CD8-positive, alpha-beta memory T cell (primary cell): ENCODE results near the gene LCN15. TPM values are rescaled to one million over a fixed set of nuclear protein-coding genes. Genes with fewer than 3 reads are reported as not detected.
"Not testable (repeated sequence)": the region's sequence is repeated elsewhere in the genome, so short reads cannot be mapped to it uniquely, and the experiment has no call there.

Experiments used
- CTCF ChIA-PET: fragments of 350-600 bp; sonication (Branson Sonifier 250); formaldehyde crosslinking; loops from one replicate; lab custom pipeline; 2021; ENCODE audit warnings: antibody characterized with exemption; lab: Charles Lee
- POLR2A ChIA-PET: fragments of 350-600 bp; sonication (Branson Sonifier 250); formaldehyde crosslinking; loops from one replicate; lab custom pipeline; 2021; ENCODE audit warnings: antibody characterized with exemption; lab: Charles Lee
- DNase-seq, 5 donors: peaks; one replicate each; pipeline versions ENCODE4 v3.0.0 to v3.0.0-alpha.2; 2020 to 2022; ENCODE audit warnings: mixed read lengths in 1 of 5
- H3K27ac ChIP-seq: one replicate; pipeline ENCODE4 v1.7.0; 2013; ENCODE audit warnings: low read depth, mild to moderate bottlenecking, low read length, moderate library complexity
- H3K27me3 ChIP-seq: 2 replicates; pipeline ENCODE4 v1.7.0; 2013; ENCODE audit warnings: low read length, mild to moderate bottlenecking; ENCODE audit not compliant: insufficient read depth, poor library complexity, severe bottlenecking
- H3K36me3 ChIP-seq: 2 replicates; pipeline ENCODE4 v1.7.0; 2013; ENCODE audit warnings: mild to moderate bottlenecking, low read length, moderate library complexity; ENCODE audit not compliant: insufficient read depth
- H3K4me1 ChIP-seq: 2 replicates; pipeline ENCODE4 v1.7.0; 2013; ENCODE audit warnings: mild to moderate bottlenecking, low read length, moderate library complexity; ENCODE audit not compliant: insufficient read depth
- H3K4me3 ChIP-seq: 2 replicates; pipeline ENCODE4 v1.7.0; 2013; ENCODE audit warnings: mild to moderate bottlenecking, low read length
- H3K9me3 ChIP-seq: 2 replicates; pipeline ENCODE4 v1.7.0; 2013; ENCODE audit warnings: mild to moderate bottlenecking, low read length
- H3K27ac Mint-ChIP-seq, 8 donors: one replicate each; pipeline ENCODE4 v1.8.0; 2020 to 2021; ENCODE audit warnings: mixed read lengths in 8 of 8, mild to moderate bottlenecking in 6 of 8, inconsistent platforms in 3 of 8, moderate library complexity in 3 of 8
- H3K27me3 Mint-ChIP-seq, 2 donors: one replicate each; pipeline ENCODE4 v1.8.0; 2020 to 2021; ENCODE audit warnings: mixed read lengths in 2 of 2, mild to moderate bottlenecking in 1 of 2, moderate library complexity in 1 of 2
- H3K36me3 Mint-ChIP-seq, 3 donors: one replicate each; pipeline ENCODE4 v1.8.0; 2020 to 2021; ENCODE audit warnings: mixed read lengths in 3 of 3, inconsistent platforms in 1 of 3, mild to moderate bottlenecking in 1 of 3
- H3K4me1 Mint-ChIP-seq, 3 donors: one replicate each; pipeline ENCODE4 v1.8.0; 2020 to 2021; ENCODE audit warnings: mixed read lengths in 3 of 3, inconsistent platforms in 1 of 3, mild to moderate bottlenecking in 1 of 3
- H3K4me3 Mint-ChIP-seq, 7 donors: one replicate each; pipeline ENCODE4 v1.8.0; 2020 to 2021; ENCODE audit warnings: mixed read lengths in 7 of 7, mild to moderate bottlenecking in 6 of 7, moderate library complexity in 4 of 7, inconsistent platforms in 2 of 7
- H3K9me3 Mint-ChIP-seq, 5 donors: one replicate each; pipeline ENCODE4 v1.8.0; 2020 to 2022; ENCODE audit warnings: mixed read lengths in 5 of 5, mild to moderate bottlenecking in 3 of 5, moderate library complexity in 2 of 5, inconsistent platforms in 1 of 5
- polyA plus RNA-seq: library from polyadenylated mRNA; unstranded; fragments of 300-500 nt; fragmentation: Illumina TruSeq; gene quantifications from one replicate; pipeline ENCODE4 v1.2.3, GENCODE V29; 2021
- total RNA-seq, 2 experiments: library from RNA; stranded (reverse); gene quantifications; one replicate each; pipeline ENCODE4 v1.2.3, GENCODE V29; 2021

The LCN15 gene
- total and polyA plus RNA-seq, 3 experiments from 2014 or later = not detected

DNA sequence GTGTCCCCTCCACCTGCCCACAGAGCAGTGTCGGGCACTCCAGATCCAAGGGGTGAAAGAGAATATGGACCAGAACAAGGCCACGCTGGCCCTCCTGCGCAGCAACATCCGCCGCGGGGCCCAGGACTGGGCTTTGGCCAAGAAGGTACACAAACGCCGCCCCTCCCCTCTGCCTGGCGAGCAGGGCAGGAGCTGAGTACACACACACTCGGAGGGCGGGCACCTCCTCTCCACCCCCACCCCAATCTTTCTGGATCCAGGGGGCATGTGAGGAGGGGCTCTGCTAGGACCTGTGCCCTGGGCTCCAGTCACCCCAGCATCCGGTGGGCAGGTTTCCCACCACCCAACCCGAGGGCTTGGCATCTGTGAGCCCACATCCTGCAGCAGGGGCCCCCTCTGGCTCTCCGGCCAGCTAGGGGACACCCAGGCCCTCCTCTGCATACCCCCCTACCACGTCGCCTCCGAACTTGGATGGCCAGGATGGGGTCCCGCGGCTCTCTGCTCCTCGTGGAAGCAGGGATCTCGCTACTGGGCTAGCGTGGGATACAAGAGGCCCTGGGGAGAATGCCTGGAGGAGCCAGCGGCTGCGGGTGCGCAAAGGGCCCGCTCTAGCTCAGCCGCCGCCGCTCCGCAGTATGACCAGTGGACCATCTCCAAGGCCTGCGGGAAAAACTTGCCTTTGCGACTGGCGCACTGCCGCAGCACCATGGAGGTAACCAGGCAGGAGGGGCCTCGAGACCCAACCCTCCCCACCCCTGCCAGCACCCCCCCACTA, 34.9 kb upstream of the LCN15 start:
- H3K9me3 Mint-ChIP-seq = no peaks in the 10 kb centered on the region
- ChIA-PET CTCF (interaction anchor here (0.6 to 3.1 kb wide), 4 partner anchors 11 to 236 kb away, joined by 3 to 15 read pairs (median 4); no protein-coding TSS in a partner anchor), POLR2A (interaction anchor here (1.0 to 1.5 kb wide), 2 partner anchors 44 to 442 kb away, joined by 3 to 9 read pairs; partner anchors contain the start of genes AJM1 and TUBB4B)
- Histone ChIP-seq H3K36me3 (no peaks in the 10 kb centered on the region), H3K4me3 (peak overlapping the region; percentile 66), H3K9me3 (no peaks in the 10 kb centered on the region), H3K4me1 (peaks cover 30% of the 10 kb centered on the region), H3K27ac (no peak overlapping the region), H3K27me3 (no peaks in the 10 kb centered on the region)
- H3K27ac Mint-ChIP-seq = no peak overlapping the region
- H3K27me3 Mint-ChIP-seq = peaks cover 0 to 6% of the 10 kb centered on the region in 2 donors
- H3K4me3 Mint-ChIP-seq = peak overlapping the region in 6 of 7 donors; percentile 78 to 89 (median 82)
- no peak for DNase-seq
- peaks cover 11 to 28% (median 25%) of the 10 kb centered on the region in 3 donors for H3K4me1 Mint-ChIP-seq
- H3K36me3 Mint-ChIP-seq = peaks cover 0 to 5% (median 0%) of the 10 kb centered on the region in 3 donors

DNA sequence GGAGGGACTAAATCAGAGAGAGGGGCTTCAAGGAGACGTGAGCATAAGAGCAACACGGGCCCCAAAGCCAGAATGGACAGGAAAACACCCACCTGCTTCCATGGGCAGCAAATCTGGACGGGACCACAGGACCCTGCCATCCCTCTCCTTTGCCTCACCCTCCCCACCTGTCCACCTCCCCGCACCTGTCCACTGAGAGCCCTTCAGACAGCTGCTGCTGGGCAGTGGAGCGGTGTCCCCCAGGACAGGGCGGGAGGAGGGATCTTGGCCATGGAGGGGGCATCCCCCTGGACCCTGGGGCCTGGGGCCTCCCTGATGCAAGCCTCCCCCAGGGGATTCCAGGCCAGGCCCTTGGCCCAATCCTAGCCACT, 34.4 kb upstream of the LCN15 start:
- ChIA-PET CTCF (interaction anchor here (0.6 to 3.1 kb wide), 3 partner anchors 14 to 236 kb away, joined by 3 to 15 read pairs (median 3); no protein-coding TSS in a partner anchor), POLR2A (no interaction called here)
- Mint-ChIP-seq H3K4me3 (peak overlapping the region in 1 of 7 donors; percentile 11), H3K27ac (peak overlapping the region in 1 of 8 donors; percentile 17), H3K27me3 (peaks cover 0 to 6% of the 10 kb centered on the region in 2 donors), H3K36me3 (peaks cover 0 to 2% (median 0%) of the 10 kb centered on the region in 3 donors), H3K9me3 (no peaks in the 10 kb centered on the region), H3K4me1 (peaks cover 11 to 28% (median 25%) of the 10 kb centered on the region in 3 donors)
- no peak overlapping the region for H3K4me3 ChIP-seq
- no peaks in the 10 kb centered on the region for H3K27me3 ChIP-seq
- no peaks in the 10 kb centered on the region for H3K36me3 ChIP-seq
- peaks cover 30% of the 10 kb centered on the region for H3K4me1 ChIP-seq
- H3K9me3 ChIP-seq = no peaks in the 10 kb centered on the region
- no peak overlapping the region for H3K27ac ChIP-seq
- no peak for DNase-seq

DNA sequence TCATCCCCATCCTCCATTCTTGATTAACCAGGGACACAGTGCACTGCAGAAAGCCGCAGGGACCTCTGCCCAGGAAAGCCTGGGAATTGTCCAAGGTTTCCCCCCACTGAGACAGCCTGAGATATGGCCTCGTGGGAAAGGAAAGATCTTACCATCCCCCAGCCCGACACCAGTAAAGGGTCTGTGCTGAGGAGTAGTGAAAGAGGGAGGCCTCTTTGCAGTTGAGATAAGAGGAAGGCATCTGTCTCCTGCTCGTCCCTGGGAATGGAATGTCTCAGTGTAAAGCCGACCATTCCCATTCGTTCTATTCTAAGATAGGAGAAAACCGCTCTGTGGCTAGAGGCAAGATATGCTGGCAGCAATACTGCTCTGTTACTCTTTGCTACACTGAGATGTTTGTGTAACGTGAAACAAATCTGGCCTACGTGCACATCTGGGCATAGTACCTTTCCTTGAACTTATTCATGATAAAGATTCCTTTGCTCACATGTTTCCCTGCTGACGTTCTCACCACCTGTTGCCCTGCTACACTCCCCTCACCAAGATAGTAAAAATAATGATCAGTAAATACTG, 32.5 kb upstream of the LCN15 start:
- H3K27me3 ChIP-seq, H3K36me3 Mint-ChIP-seq, H3K36me3 ChIP-seq, H3K4me3 ChIP-seq, H3K27ac ChIP-seq, H3K27ac Mint-ChIP-seq, DNase-seq, H3K9me3 ChIP-seq, H3K9me3 Mint-ChIP-seq, H3K27me3 Mint-ChIP-seq: not testable (repeated sequence)
- Mint-ChIP-seq H3K4me1 (peaks cover 16 to 33% (median 27%) of the 10 kb centered on the region in 3 donors), H3K4me3 (peak overlapping the region in 1 of 7 donors; percentile 56)
- POLR2A ChIA-PET = interaction anchor here (0.6 kb wide), 1 partner anchor 290 kb away, joined by 3 read pairs; the partner anchor contains the start of gene MAN1B1
- H3K4me1 ChIP-seq = peaks cover 39% of the 10 kb centered on the region
- CTCF ChIA-PET = interaction anchor here (0.7 kb wide), 1 partner anchor 232 kb away, joined by 3 read pairs; no protein-coding TSS in a partner anchor

DNA sequence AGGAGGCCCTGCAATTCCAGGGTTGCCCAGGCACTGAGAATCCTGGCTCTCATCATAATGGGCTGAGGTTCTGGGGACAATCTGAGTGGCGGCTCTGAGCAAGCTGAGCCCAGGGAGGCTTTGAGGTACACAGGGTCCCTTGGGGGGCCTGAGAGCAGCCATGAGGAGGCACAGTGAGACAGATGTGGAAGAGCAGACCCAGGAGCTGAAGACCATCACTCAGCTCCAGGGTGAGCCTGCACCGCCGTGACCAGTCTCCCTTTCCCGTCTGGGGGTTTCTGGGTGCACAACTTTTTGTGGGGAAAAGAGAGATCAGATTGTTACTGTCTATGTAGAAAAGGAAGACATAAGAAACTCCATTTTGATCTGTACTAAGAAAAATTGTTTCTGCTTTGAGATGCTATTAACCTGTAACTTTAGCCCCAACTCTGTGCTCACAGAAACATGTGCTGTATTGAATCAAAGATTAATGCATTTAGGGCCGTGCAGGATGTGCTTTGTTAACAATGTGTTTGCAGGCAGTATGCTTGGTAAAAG, 32.0 kb upstream of the LCN15 start, which contains the start of gene CCDC183:
Gene CCDC183 (plus strand): TSS at position 101 of the 537 bp plus-strand sequence. CDS start 60 bp downstream, at position 161.
- no peak for DNase-seq
- Histone ChIP-seq H3K27me3 (no peaks in the 10 kb centered on the region), H3K9me3 (no peaks in the 10 kb centered on the region), H3K4me3 (no peak within 1 kb of the TSS), H3K27ac (no peak within 1 kb of the TSS), H3K36me3 (no peaks in the 10 kb centered on the region), H3K4me1 (peaks cover 39% of the 10 kb centered on the region)
- peaks cover 0 to 9% (median 2%) of the 10 kb centered on the region in 3 donors for H3K36me3 Mint-ChIP-seq
- H3K27me3 Mint-ChIP-seq = peaks cover 0 to 6% of the 10 kb centered on the region in 2 donors
- POLR2A ChIA-PET = interaction anchor here (0.6 kb wide), 1 partner anchor 290 kb away, joined by 3 read pairs; the partner anchor contains the start of gene MAN1B1
- no peaks in the 10 kb centered on the region for H3K9me3 Mint-ChIP-seq
- peaks cover 16 to 34% (median 26%) of the 10 kb centered on the region in 3 donors for H3K4me1 Mint-ChIP-seq
- H3K27ac Mint-ChIP-seq = peak within 1 kb of the TSS in 1 of 8 donors; percentile 57
- H3K4me3 Mint-ChIP-seq = peak within 1 kb of the TSS in 1 of 7 donors; percentile 56
- CTCF ChIA-PET = no interaction called here

DNA sequence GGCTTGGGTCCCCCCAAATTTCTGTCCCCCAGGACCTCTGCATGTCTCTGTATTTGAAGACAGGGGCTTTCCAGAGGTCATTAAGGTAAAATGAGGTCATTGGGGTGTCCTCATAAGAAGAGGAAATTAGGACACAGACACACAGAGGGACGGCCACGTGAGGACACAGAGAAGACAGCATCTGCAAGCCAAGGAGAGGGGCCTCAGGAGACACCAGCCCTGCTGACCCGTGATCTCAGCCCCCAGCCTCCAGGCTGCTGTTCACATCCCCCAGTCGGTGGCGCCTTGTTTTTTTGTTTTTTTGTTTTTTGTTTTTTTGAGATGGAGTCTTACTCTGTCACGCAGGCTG, 30.7 kb upstream of the LCN15 start:
- no peaks in the 10 kb centered on the region for H3K9me3 ChIP-seq
- H3K9me3 Mint-ChIP-seq = no peaks in the 10 kb centered on the region
- no peak overlapping the region for H3K4me3 Mint-ChIP-seq
- H3K4me1 ChIP-seq = peaks cover 36% of the 10 kb centered on the region
- no peak overlapping the region for H3K27ac ChIP-seq
- ChIA-PET POLR2A (no interaction called here), CTCF (no interaction called here)
- peaks cover 9 to 32% (median 17%) of the 10 kb centered on the region in 3 donors for H3K4me1 Mint-ChIP-seq
- H3K36me3 Mint-ChIP-seq = peaks cover 0 to 9% (median 2%) of the 10 kb centered on the region in 3 donors
- H3K27me3 Mint-ChIP-seq = no peaks in the 10 kb centered on the region
- no peak for DNase-seq
- H3K4me3 ChIP-seq = no peak overlapping the region
- no peak overlapping the region for H3K27ac Mint-ChIP-seq
- H3K27me3 ChIP-seq = no peaks in the 10 kb centered on the region
- no peaks in the 10 kb centered on the region for H3K36me3 ChIP-seq

DNA sequence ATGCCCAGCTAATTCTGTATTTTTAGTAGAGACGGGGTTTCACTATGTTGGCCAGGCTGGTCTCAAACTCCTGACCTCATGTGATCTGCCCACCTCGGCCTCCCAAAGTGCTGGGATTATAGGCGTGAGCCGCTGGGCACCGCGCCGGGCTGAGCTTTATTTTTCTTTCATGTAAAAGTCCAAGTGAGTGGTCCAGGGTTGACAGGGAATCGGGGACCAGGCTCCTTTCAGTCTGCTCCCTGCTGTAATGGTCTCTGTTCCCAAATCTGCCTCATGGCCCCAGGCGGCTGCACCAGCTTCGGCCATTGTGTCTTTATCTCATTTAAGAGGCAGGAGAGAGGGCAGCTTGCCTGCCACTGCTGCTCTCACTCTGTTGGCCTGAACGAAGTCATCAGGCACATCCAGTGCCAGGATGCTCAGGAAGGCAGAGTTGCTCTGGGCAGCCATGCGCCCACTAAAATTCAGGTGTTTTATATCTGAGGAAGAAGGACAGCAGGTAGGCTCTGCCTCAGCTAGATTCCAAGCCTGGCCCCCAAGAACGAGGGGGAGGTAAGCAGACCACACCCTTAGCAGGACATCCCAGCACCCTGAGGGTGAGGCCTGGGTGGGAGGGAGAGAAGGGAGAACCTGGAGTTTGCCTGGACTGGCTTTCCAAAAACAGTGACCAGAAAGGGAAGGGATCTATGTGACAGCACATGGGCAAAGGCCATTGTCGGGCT, 30.1 kb upstream of the LCN15 start:
- H3K36me3 ChIP-seq = no peaks in the 10 kb centered on the region
- POLR2A ChIA-PET = interaction anchor here (1.1 kb wide), 1 partner anchor 8 kb away, joined by 3 read pairs; no protein-coding TSS in a partner anchor
- H3K27ac Mint-ChIP-seq = no peak overlapping the region
- DNase-seq = no peak
- no peak overlapping the region for H3K27ac ChIP-seq
- H3K4me1 Mint-ChIP-seq = peaks cover 9 to 29% (median 17%) of the 10 kb centered on the region in 3 donors
- H3K4me1 ChIP-seq = peaks cover 33% of the 10 kb centered on the region
- no peaks in the 10 kb centered on the region for H3K27me3 ChIP-seq
- H3K4me3 Mint-ChIP-seq = peak overlapping the region in 2 of 7 donors; percentile 54 to 61
- no peaks in the 10 kb centered on the region for H3K9me3 Mint-ChIP-seq
- H3K36me3 Mint-ChIP-seq = peaks cover 0 to 9% (median 2%) of the 10 kb centered on the region in 3 donors
- H3K4me3 ChIP-seq = no peak overlapping the region
- CTCF ChIA-PET = interaction anchor here (0.9 to 1.5 kb wide), 6 partner anchors 13 to 292 kb away, joined by 3 to 7 read pairs (median 4); partner anchors contain the start of genes AJM1, MAN1B1 and RABL6
- no peaks in the 10 kb centered on the region for H3K27me3 Mint-ChIP-seq
- no peaks in the 10 kb centered on the region for H3K9me3 ChIP-seq
